Gastroesophageal sphincter (tissue), 3 donors: ENCODE measurements around the gene SOX6.

ENCODE experiments used
- EP300 ChIP-seq: sonication (generic); formaldehyde crosslinking; IDR thresholded peaks from one replicate; pipeline ENCODE4 v1.6.1; 2017; ENCODE audit warnings: antibody characterized with exemption, mild to moderate bottlenecking
- POLR2A ChIP-seq, 2 donors: fragments of 450-650 bp; IDR thresholded peaks; one replicate each; pipeline ENCODE4 v1.6.1; 2017; ENCODE audit warnings: antibody characterized with exemption in 2 of 2, mild to moderate bottlenecking in 2 of 2, moderate library complexity in 1 of 2
- TF ChIP-seq, protein P1 (sequence below), 4 experiments: fragments of 200-600 bp in 2 of 4; fragments of 450-650 bp in 2 of 4; sonication (generic) in 1 of 4; IDR thresholded peaks; one replicate each; pipeline ENCODE4 v1.5.1; 2017 to 2019; ENCODE audit warnings: antibody characterized with exemption in 4 of 4, mild to moderate bottlenecking in 2 of 4, moderate library complexity in 2 of 4

- TF ChIP-seq, protein P1, sequence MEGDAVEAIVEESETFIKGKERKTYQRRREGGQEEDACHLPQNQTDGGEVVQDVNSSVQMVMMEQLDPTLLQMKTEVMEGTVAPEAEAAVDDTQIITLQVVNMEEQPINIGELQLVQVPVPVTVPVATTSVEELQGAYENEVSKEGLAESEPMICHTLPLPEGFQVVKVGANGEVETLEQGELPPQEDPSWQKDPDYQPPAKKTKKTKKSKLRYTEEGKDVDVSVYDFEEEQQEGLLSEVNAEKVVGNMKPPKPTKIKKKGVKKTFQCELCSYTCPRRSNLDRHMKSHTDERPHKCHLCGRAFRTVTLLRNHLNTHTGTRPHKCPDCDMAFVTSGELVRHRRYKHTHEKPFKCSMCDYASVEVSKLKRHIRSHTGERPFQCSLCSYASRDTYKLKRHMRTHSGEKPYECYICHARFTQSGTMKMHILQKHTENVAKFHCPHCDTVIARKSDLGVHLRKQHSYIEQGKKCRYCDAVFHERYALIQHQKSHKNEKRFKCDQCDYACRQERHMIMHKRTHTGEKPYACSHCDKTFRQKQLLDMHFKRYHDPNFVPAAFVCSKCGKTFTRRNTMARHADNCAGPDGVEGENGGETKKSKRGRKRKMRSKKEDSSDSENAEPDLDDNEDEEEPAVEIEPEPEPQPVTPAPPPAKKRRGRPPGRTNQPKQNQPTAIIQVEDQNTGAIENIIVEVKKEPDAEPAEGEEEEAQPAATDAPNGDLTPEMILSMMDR (IDR thresholded peaks at IDR 0.05), result no peak
- no peak for TF ChIP-seq POLR2A (IDR thresholded peaks at IDR 0.05)
- TF ChIP-seq EP300, result no peak
These were observed 312.7 kb downstream of the SOX6 start for GRCh38 chr11:16043617-16044016.
